GM21528 (cell line): ENCODE results near the gene BET1.
A peak's percentile ranks its signal among the peaks of the same experiment; 100 is the strongest.

ENCODE experiments used
- ATAC-seq: cut with Tn5 transposase; IDR thresholded peaks from one replicate; pipeline ENCODE4 v1.9.1; 2021; ENCODE audit warnings: mild to moderate bottlenecking, moderate library complexity; ENCODE audit not compliant: unreplicated experiment, low FRiP score

The BET1 gene

GRCh38 chr7:94015538-94015937, 11.4 kb upstream of the BET1 start:
- ATAC-seq = no peak

GRCh38 chr7:94012746-94013145, 8.6 kb upstream of the BET1 start:
- ATAC-seq = no peak

GRCh38 chr7:94011714-94012353, 7.7 kb upstream of the BET1 start:
- no peak for ATAC-seq

- ATAC-seq = no peak
Observed at GRCh38 chr7:94008537-94008936, 4.4 kb upstream of the BET1 start.

GRCh38 chr7:94005753-94006152, 1.6 kb upstream of the BET1 start:
- ATAC-seq = no peak

- ATAC-seq = peak; percentile 41
Observed at GRCh38 chr7:94003446-94004023, 620 bp downstream of the BET1 start.

GRCh38 chr7:94001396-94001795, 2.8 kb downstream of the BET1 start:
- no peak for ATAC-seq

GRCh38 chr7:93997868-93998267, 6.3 kb downstream of the BET1 start:
- ATAC-seq = no peak

- no peak for ATAC-seq
Observed at GRCh38 chr7:93992421-93993110, 11.6 kb downstream of the BET1 start.

GRCh38 chr7:93987297-93987696, 16.9 kb downstream of the BET1 start:
- ATAC-seq = no peak

- no peak for ATAC-seq
Observed at GRCh38 chr7:93985101-93985500, 19.1 kb downstream of the BET1 start.

- ATAC-seq = no peak
Observed at GRCh38 chr7:93984024-93984423, 20.1 kb downstream of the BET1 start.

- no peak for ATAC-seq
Observed at GRCh38 chr7:93981480-93981874, 22.7 kb downstream of the BET1 start.

GRCh38 chr7:93980744-93981479, 23.2 kb downstream of the BET1 start:
- peak; percentile 51 for ATAC-seq

- ATAC-seq = no peak
Observed at GRCh38 chr7:93977211-93977950, 26.8 kb downstream of the BET1 start.

GRCh38 chr7:93973134-93973533, 31.0 kb downstream of the BET1 start:
- ATAC-seq = no peak

- no peak for ATAC-seq
Observed at GRCh38 chr7:93972029-93972725, 32.0 kb downstream of the BET1 start.

GRCh38 chr7:93968911-93969620, 35.1 kb downstream of the BET1 start:
- ATAC-seq = no peak

GRCh38 chr7:93964813-93965212, 39.3 kb downstream of the BET1 start:
- no peak for ATAC-seq
